Measurements from ENCODE around the gene CFLAR.

- peak in 3 of 4 experiments; percentile 32 to 37 (median 33) for TF ChIP-seq CTCF (IDR thresholded peaks at IDR 0.05)
- peak; percentile 36 to 58 for TF ChIP-seq POLR2A (IDR thresholded peaks at IDR 0.05)
Observed at GRCh38 chr2:201071479-201072200, 44.3 kb upstream of the CFLAR start, which contains the start of the genes HYCC2 and NDUFB3.

Measured in uterus (tissue), 2 donors.